ENCODE results near the gene TENM4.

Gene TENM4

DNA sequence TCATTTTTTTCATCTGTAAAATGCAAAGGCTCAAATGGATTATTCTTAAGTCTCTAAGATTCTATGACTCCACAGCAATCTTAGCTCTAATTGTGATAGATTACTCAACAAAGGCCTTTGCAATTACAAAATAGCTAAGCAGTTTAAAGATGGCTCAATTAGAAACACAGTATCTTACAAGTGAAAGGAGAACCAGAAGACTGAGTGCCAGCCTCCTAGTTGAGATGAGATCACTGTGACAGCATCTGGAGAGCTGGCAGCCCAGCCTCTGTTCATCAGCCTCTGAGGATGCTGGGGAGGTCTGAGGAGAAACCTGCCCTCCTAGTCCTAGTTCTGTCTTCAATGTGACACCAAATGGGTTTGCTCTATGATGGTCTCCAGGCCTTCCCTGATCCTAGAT is 707.8 kb downstream of the TENM4 start:
- Histone ChIP-seq H3K36me3 (ENCODE audit: control insufficient read depth, insufficient read depth, low read length) (peaks cover 47% of the 10 kb centered on the region), H3K4me3 (ENCODE audit: insufficient read depth, low read depth, low read length) (no peak overlapping the region), H3K9me3 (ENCODE audit: control insufficient read depth, low read length) (no peaks in the 10 kb centered on the region), H3K4me1 (ENCODE audit: control insufficient read depth, insufficient read depth, low read length) (no peaks in the 10 kb centered on the region), H3K27me3 (ENCODE audit: control insufficient read depth, insufficient read depth, low read length, poor library complexity, severe bottlenecking) (no peaks in the 10 kb centered on the region), H3K27ac (ENCODE audit: insufficient read depth, low read depth, low read length, poor library complexity, severe bottlenecking) (no peak overlapping the region)

DNA sequence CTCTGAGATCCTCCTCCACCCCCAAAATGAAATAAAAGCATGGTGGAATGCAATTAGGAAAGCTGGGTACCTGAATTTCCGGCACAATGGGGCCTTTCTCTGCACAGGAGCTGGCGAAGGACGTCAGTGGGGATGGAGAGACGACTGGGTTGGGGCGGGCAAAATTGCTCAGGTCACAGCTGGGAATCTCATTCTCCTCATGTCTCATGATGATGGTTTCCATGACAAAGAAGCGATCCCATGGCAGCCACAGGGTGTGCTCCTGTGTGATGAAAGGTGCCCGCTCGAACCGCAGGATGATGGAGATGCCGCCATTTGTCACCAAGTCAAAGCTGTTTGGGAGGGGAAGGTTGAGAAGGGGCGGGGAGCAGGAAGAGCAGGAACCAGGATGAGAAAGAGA is 708.6 kb downstream of the TENM4 start:
- Histone ChIP-seq H3K36me3 (ENCODE audit: control insufficient read depth, insufficient read depth, low read length) (peaks cover 50% of the 10 kb centered on the region), H3K4me3 (ENCODE audit: insufficient read depth, low read depth, low read length) (no peak overlapping the region), H3K27ac (ENCODE audit: insufficient read depth, low read depth, low read length, poor library complexity, severe bottlenecking) (no peak overlapping the region), H3K9me3 (ENCODE audit: control insufficient read depth, low read length) (no peaks in the 10 kb centered on the region), H3K4me1 (ENCODE audit: control insufficient read depth, insufficient read depth, low read length) (no peaks in the 10 kb centered on the region), H3K27me3 (ENCODE audit: control insufficient read depth, insufficient read depth, low read length, poor library complexity, severe bottlenecking) (no peaks in the 10 kb centered on the region)
- 87 to 88% methylated on average over 11 of the region's 11 CpGs for WGBS, 2 experiments

DNA sequence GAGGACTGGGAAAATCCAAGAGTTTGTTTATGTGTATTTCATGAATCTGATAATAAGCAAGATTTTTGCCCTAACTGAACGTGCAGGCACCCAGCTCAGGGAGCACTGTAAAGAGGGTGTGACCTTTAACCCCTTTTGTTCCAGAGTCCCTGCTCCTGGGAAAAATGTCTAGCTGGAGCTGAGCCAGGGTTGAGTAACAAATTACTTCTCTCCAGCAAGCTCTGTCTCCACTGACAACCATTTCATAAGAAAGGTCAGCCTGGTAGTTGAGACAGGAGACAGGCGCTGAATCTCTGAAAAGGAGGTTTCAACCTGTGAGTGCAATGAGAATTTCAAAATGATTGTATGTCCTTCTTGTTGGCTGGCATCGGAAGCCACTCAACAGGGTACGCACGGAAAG is 709.8 kb downstream of the TENM4 start:
- H3K36me3 ChIP-seq (ENCODE audit: control insufficient read depth, insufficient read depth, low read length): peaks cover 50% of the 10 kb centered on the region
- 89 to 91% methylated on average over 5 of the region's 5 CpGs for WGBS, 2 experiments
- H3K27me3 ChIP-seq (ENCODE audit: control insufficient read depth, insufficient read depth, low read length, poor library complexity, severe bottlenecking): no peaks in the 10 kb centered on the region
- H3K4me3 ChIP-seq (ENCODE audit: insufficient read depth, low read depth, low read length): no peak overlapping the region
- H3K4me1 ChIP-seq (ENCODE audit: control insufficient read depth, insufficient read depth, low read length): no peaks in the 10 kb centered on the region
- no peak overlapping the region for H3K27ac ChIP-seq (ENCODE audit: insufficient read depth, low read depth, low read length, poor library complexity, severe bottlenecking)
- H3K9me3 ChIP-seq (ENCODE audit: control insufficient read depth, low read length): no peaks in the 10 kb centered on the region

- Histone ChIP-seq H3K36me3 (ENCODE audit: control insufficient read depth, insufficient read depth, low read length) (peaks cover 56% of the 10 kb centered on the region), H3K9me3 (ENCODE audit: control insufficient read depth, low read length) (no peaks in the 10 kb centered on the region), H3K27ac (ENCODE audit: insufficient read depth, low read depth, low read length, poor library complexity, severe bottlenecking) (no peak overlapping the region), H3K27me3 (ENCODE audit: control insufficient read depth, insufficient read depth, low read length, poor library complexity, severe bottlenecking) (no peaks in the 10 kb centered on the region), H3K4me3 (ENCODE audit: insufficient read depth, low read depth, low read length) (no peak overlapping the region), H3K4me1 (ENCODE audit: control insufficient read depth, insufficient read depth, low read length) (no peaks in the 10 kb centered on the region)
- 83% methylated on average over 8 of the region's 8 CpGs for WGBS, 2 experiments
Measured at GRCh38 chr11:78730267-78730824, 710.5 kb downstream of the TENM4 start.

DNA sequence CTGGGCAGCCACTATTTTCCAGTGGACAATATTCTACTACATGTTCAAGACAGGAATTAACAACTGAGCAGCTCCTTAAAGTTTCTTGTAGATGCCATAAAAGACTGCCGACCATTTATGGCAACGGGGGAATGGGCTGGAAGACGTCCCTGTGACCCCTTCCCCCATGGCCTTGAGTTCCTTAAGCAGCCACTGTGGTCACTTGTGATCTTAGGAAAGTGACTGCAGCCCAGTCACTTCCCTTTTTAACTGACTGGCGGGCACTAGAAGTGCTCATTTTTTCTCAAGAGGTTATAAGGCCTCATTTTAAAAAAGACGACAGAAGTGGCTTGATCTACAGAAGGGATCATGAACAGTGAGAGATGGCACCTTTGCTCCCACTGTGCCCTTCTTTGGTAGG is 713.0 kb downstream of the TENM4 start:
- H3K4me3 ChIP-seq (ENCODE audit: insufficient read depth, low read depth, low read length): no peak overlapping the region
- no peaks in the 10 kb centered on the region for H3K27me3 ChIP-seq (ENCODE audit: control insufficient read depth, insufficient read depth, low read length, poor library complexity, severe bottlenecking)
- no peaks in the 10 kb centered on the region for H3K4me1 ChIP-seq (ENCODE audit: control insufficient read depth, insufficient read depth, low read length)
- H3K27ac ChIP-seq (ENCODE audit: insufficient read depth, low read depth, low read length, poor library complexity, severe bottlenecking): no peak overlapping the region
- no peaks in the 10 kb centered on the region for H3K9me3 ChIP-seq (ENCODE audit: control insufficient read depth, low read length)
- 92 to 93% methylated on average over 5 of the region's 5 CpGs for WGBS, 2 experiments
- peaks cover 73% of the 10 kb centered on the region for H3K36me3 ChIP-seq (ENCODE audit: control insufficient read depth, insufficient read depth, low read length)

DNA sequence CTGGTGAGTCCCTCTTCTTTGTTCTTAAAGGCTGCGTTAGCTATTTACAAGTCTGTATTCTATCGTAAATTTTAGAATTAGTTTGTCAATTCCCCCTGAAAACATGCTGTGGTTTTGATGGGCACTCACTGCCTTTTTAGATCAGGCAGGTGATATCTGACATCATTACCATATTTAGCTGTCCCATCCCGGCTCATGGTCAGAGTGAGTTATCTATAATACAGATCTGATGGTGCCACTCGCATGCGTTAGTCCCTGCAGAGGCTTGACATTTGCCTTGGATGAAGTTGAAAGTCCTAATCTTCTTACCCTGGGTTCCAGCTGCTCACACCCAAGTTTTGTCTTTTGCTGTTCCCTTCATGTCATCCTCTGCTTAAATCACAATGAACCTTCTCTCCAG is 715.6 kb downstream of the TENM4 start:
- 95 to 96% methylated on average over 5 of the region's 5 CpGs for WGBS, 2 experiments
- H3K4me3 ChIP-seq (ENCODE audit: insufficient read depth, low read depth, low read length): no peak overlapping the region
- no peak overlapping the region for H3K27ac ChIP-seq (ENCODE audit: insufficient read depth, low read depth, low read length, poor library complexity, severe bottlenecking)
- no peaks in the 10 kb centered on the region for H3K9me3 ChIP-seq (ENCODE audit: control insufficient read depth, low read length)
- H3K36me3 ChIP-seq (ENCODE audit: control insufficient read depth, insufficient read depth, low read length): peaks cover 80% of the 10 kb centered on the region
- no peaks in the 10 kb centered on the region for H3K27me3 ChIP-seq (ENCODE audit: control insufficient read depth, insufficient read depth, low read length, poor library complexity, severe bottlenecking)
- no peaks in the 10 kb centered on the region for H3K4me1 ChIP-seq (ENCODE audit: control insufficient read depth, insufficient read depth, low read length)

GRCh38 chr11:78722786-78723185 is 718.0 kb downstream of the TENM4 start:
- H3K4me3 ChIP-seq (ENCODE audit: insufficient read depth, low read depth, low read length): no peak overlapping the region
- no peaks in the 10 kb centered on the region for H3K4me1 ChIP-seq (ENCODE audit: control insufficient read depth, insufficient read depth, low read length)
- H3K27ac ChIP-seq (ENCODE audit: insufficient read depth, low read depth, low read length, poor library complexity, severe bottlenecking): no peak overlapping the region
- 95 to 97% methylated on average over 5 of the region's 5 CpGs for WGBS, 2 experiments
- no peaks in the 10 kb centered on the region for H3K9me3 ChIP-seq (ENCODE audit: control insufficient read depth, low read length)
- H3K36me3 ChIP-seq (ENCODE audit: control insufficient read depth, insufficient read depth, low read length): peaks cover 59% of the 10 kb centered on the region
- no peaks in the 10 kb centered on the region for H3K27me3 ChIP-seq (ENCODE audit: control insufficient read depth, insufficient read depth, low read length, poor library complexity, severe bottlenecking)

DNA sequence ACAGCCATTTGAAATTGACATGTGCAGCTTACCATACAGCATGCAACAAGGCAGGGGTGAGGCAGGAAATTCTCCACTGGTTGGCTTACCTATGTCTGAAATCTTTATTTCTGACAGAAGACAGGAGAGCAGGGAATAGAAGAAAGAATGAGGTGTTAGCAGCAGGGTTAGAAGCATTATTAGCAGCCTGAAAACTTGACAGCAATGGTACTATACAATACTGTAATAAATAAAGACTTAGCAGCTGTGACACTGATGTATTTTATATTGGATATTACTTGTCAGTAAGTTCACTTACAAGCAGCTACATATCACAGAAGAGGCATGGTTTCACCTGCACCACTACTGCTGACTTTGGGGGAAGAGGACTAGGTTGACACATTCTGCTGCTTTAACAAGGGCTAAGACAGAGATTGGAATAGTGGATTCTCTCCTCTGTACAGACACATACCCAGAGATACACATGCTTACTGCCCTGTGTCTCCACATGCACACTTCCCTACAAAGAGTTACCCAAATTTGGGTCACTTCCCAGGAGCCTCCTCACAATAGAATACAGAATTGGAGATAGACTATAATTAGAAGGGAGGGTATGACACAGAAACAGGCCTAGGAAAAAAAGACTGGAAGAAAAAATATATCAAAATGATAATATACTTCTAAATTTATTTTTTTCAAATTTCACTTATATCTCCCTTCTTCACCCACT is 720.4 kb downstream of the TENM4 start:
- Histone ChIP-seq H3K4me1 (ENCODE audit: control insufficient read depth, insufficient read depth, low read length) (no peaks in the 10 kb centered on the region), H3K27ac (ENCODE audit: insufficient read depth, low read depth, low read length, poor library complexity, severe bottlenecking) (no peak overlapping the region), H3K36me3 (ENCODE audit: control insufficient read depth, insufficient read depth, low read length) (peaks cover 37% of the 10 kb centered on the region), H3K4me3 (ENCODE audit: insufficient read depth, low read depth, low read length) (no peak overlapping the region), H3K27me3 (ENCODE audit: control insufficient read depth, insufficient read depth, low read length, poor library complexity, severe bottlenecking) (no peaks in the 10 kb centered on the region), H3K9me3 (ENCODE audit: control insufficient read depth, low read length) (no peaks in the 10 kb centered on the region)

- Histone ChIP-seq H3K4me3 (ENCODE audit: insufficient read depth, low read depth, low read length) (no peak overlapping the region), H3K27ac (ENCODE audit: insufficient read depth, low read depth, low read length, poor library complexity, severe bottlenecking) (no peak overlapping the region), H3K36me3 (ENCODE audit: control insufficient read depth, insufficient read depth, low read length) (peaks cover 11% of the 10 kb centered on the region), H3K9me3 (ENCODE audit: control insufficient read depth, low read length) (no peaks in the 10 kb centered on the region), H3K27me3 (ENCODE audit: control insufficient read depth, insufficient read depth, low read length, poor library complexity, severe bottlenecking) (no peaks in the 10 kb centered on the region), H3K4me1 (ENCODE audit: control insufficient read depth, insufficient read depth, low read length) (no peaks in the 10 kb centered on the region)
Measured at GRCh38 chr11:78717041-78717440, 723.8 kb downstream of the TENM4 start.

DNA sequence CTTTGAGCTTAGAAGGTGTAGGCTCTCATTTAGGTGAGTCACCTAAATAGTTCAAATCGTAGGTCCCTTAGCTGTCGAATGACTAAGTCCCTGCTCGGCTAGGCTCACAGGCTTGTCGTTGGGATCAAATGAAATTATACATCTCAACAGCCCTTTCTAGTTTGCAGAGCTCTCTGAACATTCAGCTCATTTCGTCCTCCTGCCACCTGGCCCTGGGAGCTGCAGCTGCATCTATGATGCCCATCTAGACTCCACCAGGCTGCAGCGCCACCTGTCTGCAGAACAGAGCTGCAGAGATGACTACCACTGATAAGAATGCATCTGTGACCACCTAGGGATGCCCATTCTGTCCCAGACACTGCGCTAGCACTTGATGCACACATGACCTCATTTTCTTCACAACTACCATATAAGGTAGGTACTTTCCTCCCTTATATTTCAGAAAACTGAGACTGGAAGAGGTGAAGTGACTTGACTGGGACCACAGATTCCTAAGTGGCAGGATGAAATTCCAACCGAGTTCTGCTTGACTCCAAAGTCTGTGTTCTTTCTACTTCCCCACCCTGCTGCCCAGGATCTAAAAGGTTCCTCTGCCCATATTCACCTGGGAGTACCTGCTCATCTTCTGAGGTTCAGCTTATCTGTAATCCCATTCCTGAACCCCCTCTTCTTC is 725.1 kb downstream of the TENM4 start:
- Histone ChIP-seq H3K9me3 (ENCODE audit: control insufficient read depth, low read length) (no peaks in the 10 kb centered on the region), H3K36me3 (ENCODE audit: control insufficient read depth, insufficient read depth, low read length) (no peaks in the 10 kb centered on the region), H3K4me3 (ENCODE audit: insufficient read depth, low read depth, low read length) (no peak overlapping the region), H3K27me3 (ENCODE audit: control insufficient read depth, insufficient read depth, low read length, poor library complexity, severe bottlenecking) (no peaks in the 10 kb centered on the region), H3K27ac (ENCODE audit: insufficient read depth, low read depth, low read length, poor library complexity, severe bottlenecking) (no peak overlapping the region), H3K4me1 (ENCODE audit: control insufficient read depth, insufficient read depth, low read length) (no peaks in the 10 kb centered on the region)
- WGBS, 2 experiments: 44% methylated on average over 8 of the region's 8 CpGs

Data from ectodermal cell (in vitro differentiated cells).